Naive thymus-derived CD4-positive, alpha-beta T cell (primary cell): ENCODE results near the gene CBLB. TPM values are rescaled to one million over a fixed set of nuclear protein-coding genes. Genes with fewer than 3 reads are reported as not detected.
"Not testable (repeated sequence)": the region's sequence is repeated elsewhere in the genome, so short reads cannot be mapped to it uniquely, and the experiment has no call there.

ENCODE experiments used
- ATAC-seq: fragments of 150-1000 bp; cut with Tn5 transposase; 2 replicates; pipeline ENCODE4 v1.10.0; 2021; ENCODE audit warnings: mild to moderate bottlenecking, moderate library complexity
- CTCF ChIA-PET: fragments of 350-600 bp; sonication (Branson Sonifier 250); formaldehyde crosslinking; loops from one replicate; lab custom pipeline; 2021; ENCODE audit warnings: antibody characterized with exemption; lab: Charles Lee
- POLR2A ChIA-PET: fragments of 350-600 bp; sonication (Branson Sonifier 250); formaldehyde crosslinking; loops from one replicate; lab custom pipeline; 2021; ENCODE audit warnings: antibody characterized with exemption, inconsistent platforms; lab: Charles Lee
- DNase-seq, 9 donors: peaks; one replicate each; pipeline versions ENCODE4 v3.0.0 to v3.0.0-alpha.2; 2020 to 2022; ENCODE audit warnings: mixed read lengths in 1 of 9
- H3K27ac ChIP-seq: one replicate; pipeline ENCODE4 v1.7.0; 2013; ENCODE audit warnings: mild to moderate bottlenecking, low read depth, low read length, moderate library complexity
- H3K27me3 ChIP-seq, 2 donors: one replicate each; pipeline ENCODE4 v1.7.0; 2013; ENCODE audit warnings: low read length in 2 of 2, mild to moderate bottlenecking in 2 of 2, moderate library complexity in 2 of 2; ENCODE audit not compliant: control insufficient read depth in 2 of 2, insufficient read depth in 2 of 2
- H3K36me3 ChIP-seq, 3 experiments: 1 replicate in 2 of 3; 2 replicates in 1 of 3; pipeline ENCODE4 v1.7.0; 2013; ENCODE audit warnings: low read length in 3 of 3, mild to moderate bottlenecking in 3 of 3, moderate library complexity in 1 of 3; ENCODE audit not compliant: insufficient read depth in 3 of 3, control insufficient read depth in 2 of 3
- H3K4me1 ChIP-seq, 2 donors: one replicate each; pipeline ENCODE4 v1.7.0; 2013; ENCODE audit warnings: low read length in 2 of 2, mild to moderate bottlenecking in 2 of 2, moderate library complexity in 1 of 2; ENCODE audit not compliant: control insufficient read depth in 2 of 2, insufficient read depth in 2 of 2
- H3K4me3 ChIP-seq: 2 replicates; pipeline ENCODE4 v1.7.0; 2013; ENCODE audit warnings: mild to moderate bottlenecking, low read length
- H3K9me3 ChIP-seq, 3 experiments: 1 replicate in 2 of 3; 2 replicates in 1 of 3; pipeline ENCODE4 v1.7.0; 2013; ENCODE audit warnings: low read length in 3 of 3; ENCODE audit not compliant: control insufficient read depth in 2 of 3
- H3K27ac Mint-ChIP-seq, 9 donors: one replicate each; pipeline ENCODE4 v1.8.0; 2020 to 2022; ENCODE audit warnings: mixed read lengths in 9 of 9, mild to moderate bottlenecking in 8 of 9, moderate library complexity in 5 of 9, inconsistent platforms in 2 of 9
- H3K27me3 Mint-ChIP-seq, 5 donors: one replicate each; pipeline ENCODE4 v1.8.0; 2021 to 2022; ENCODE audit warnings: mixed read lengths in 5 of 5, mild to moderate bottlenecking in 1 of 5
- H3K36me3 Mint-ChIP-seq, 5 donors: one replicate each; pipeline ENCODE4 v1.8.0; 2020 to 2022; ENCODE audit warnings: mixed read lengths in 5 of 5, mild to moderate bottlenecking in 3 of 5, inconsistent platforms in 1 of 5
- H3K4me1 Mint-ChIP-seq, 7 donors: one replicate each; pipeline ENCODE4 v1.8.0; 2020 to 2022; ENCODE audit warnings: mixed read lengths in 7 of 7, mild to moderate bottlenecking in 3 of 7, inconsistent platforms in 1 of 7
- H3K4me3 Mint-ChIP-seq, 10 donors: one replicate each; pipeline ENCODE4 v1.8.0; 2020 to 2022; ENCODE audit warnings: mild to moderate bottlenecking in 10 of 10, mixed read lengths in 10 of 10, moderate library complexity in 6 of 10, inconsistent platforms in 2 of 10
- H3K9me3 Mint-ChIP-seq, 11 donors: one replicate each; pipeline ENCODE4 v1.8.0; 2020 to 2022; ENCODE audit warnings: mixed read lengths in 11 of 11, mild to moderate bottlenecking in 4 of 11, inconsistent platforms in 1 of 11, moderate library complexity in 1 of 11
- intact Hi-C, 2 donors: fragments of 100-400 bp; cut with micrococcal nuclease; formaldehyde crosslinking; loops; one replicate each; pipeline ENCODE4 v1.15.1; 2023
- polyA plus RNA-seq, 2 donors: library from polyadenylated mRNA; unstranded; fragments of 300-500 nt; fragmentation: Illumina TruSeq; gene quantifications; one replicate each; pipeline ENCODE4 v1.2.3, GENCODE V29; 2021
- total RNA-seq, 6 experiments: library from RNA in 5 of 6; stranded (reverse) in 5 of 6; gene quantifications; 1 replicate in 5 of 6; 2 replicates in 1 of 6; pipeline ENCODE4 v1.2.3 and lab custom pipeline; 2021 to 2026

Gene CBLB
- total and polyA plus RNA-seq, 7 experiments from 2014 or later: 22.4 to 135 (median 97.8) TPM

DNA sequence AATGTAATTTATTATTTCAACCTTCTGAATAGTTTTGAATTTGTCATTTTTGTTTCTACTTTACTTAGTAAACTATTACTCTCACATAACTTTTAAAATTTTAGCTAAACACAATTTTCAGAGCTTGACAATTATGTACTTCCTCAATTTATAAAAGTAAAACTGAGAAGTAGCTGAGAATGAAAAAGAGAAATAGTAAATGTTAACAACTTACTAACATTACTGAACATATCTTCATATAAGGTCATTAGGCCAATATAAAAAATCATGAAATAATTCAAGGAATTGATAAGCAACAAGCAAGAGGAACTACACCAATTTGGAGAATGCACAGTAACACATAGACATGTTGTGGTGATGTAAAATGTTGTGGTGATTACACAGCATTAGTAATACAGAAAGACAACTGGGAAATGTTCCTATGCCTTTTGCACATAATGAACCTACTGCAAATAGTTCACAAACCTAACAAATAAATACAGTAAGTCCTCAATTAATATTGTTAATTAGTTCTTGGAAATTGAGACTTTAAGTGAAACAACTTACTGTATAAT, 137.9 kb downstream of the CBLB start:
- peak overlapping the region in 1 of 9 donors; percentile 60 for H3K27ac Mint-ChIP-seq
- ChIA-PET CTCF (interaction anchor here (0.6 to 1.1 kb wide), 2 partner anchors 42 to 89 kb away, joined by 3 read pairs; no protein-coding TSS in a partner anchor), POLR2A (no interaction called here)
- intact Hi-C loops: loop anchor here in 1 of 2 donors (2.0 kb wide), 1 partner anchor 16 kb away; no protein-coding TSS in a partner anchor
- H3K4me1 Mint-ChIP-seq: peaks cover 10 to 28% (median 18%) of the 10 kb centered on the region in 7 donors
- no peak overlapping the region for H3K27ac ChIP-seq
- peaks cover 0 to 4% (median 0%) of the 10 kb centered on the region in 3 experiments for H3K9me3 ChIP-seq
- no peak for DNase-seq
- H3K4me3 Mint-ChIP-seq: no peak overlapping the region
- H3K36me3 ChIP-seq: peaks cover 0 to 15% (median 8%) of the 10 kb centered on the region in 3 experiments
- H3K4me1 ChIP-seq: no peaks in the 10 kb centered on the region
- ATAC-seq: no peak
- no peak overlapping the region for H3K4me3 ChIP-seq
- H3K9me3 Mint-ChIP-seq: peaks cover 0 to 18% (median 13%) of the 10 kb centered on the region in 11 donors
- no peaks in the 10 kb centered on the region for H3K27me3 ChIP-seq
- H3K27me3 Mint-ChIP-seq: no peaks in the 10 kb centered on the region
- peaks cover 15 to 64% (median 53%) of the 10 kb centered on the region in 5 donors for H3K36me3 Mint-ChIP-seq

DNA sequence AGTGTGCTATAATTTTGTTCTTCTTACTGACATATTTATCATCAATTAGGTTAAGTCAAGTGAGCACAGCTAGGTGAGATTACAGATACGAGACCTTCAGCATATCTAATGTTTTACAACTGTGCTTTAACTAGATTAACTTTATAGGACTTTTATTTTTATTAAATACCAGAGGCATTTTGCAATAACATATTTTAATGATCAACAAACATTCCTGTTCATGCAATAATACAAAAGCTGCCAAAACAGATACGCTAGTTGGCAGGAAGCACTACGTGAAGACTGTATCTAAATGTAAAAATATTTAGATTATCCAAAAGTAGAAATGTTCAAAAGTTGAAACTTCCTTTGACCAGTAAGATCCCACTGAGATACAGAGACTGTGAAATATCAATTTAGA, 139.1 kb downstream of the CBLB start:
- Histone ChIP-seq H3K27me3 (no peaks in the 10 kb centered on the region), H3K27ac (no peak overlapping the region), H3K36me3 (peaks cover 0 to 15% (median 8%) of the 10 kb centered on the region in 3 experiments), H3K4me1 (no peaks in the 10 kb centered on the region), H3K9me3 (peaks cover 0 to 4% (median 0%) of the 10 kb centered on the region in 3 experiments), H3K4me3 (no peak overlapping the region)
- ChIA-PET POLR2A (no interaction called here), CTCF (interaction anchor here (0.6 to 1.1 kb wide), 2 partner anchors 41 to 878 kb away, joined by 3 read pairs; no protein-coding TSS in a partner anchor)
- no peak overlapping the region for H3K4me3 Mint-ChIP-seq
- ATAC-seq (no peak), DNase-seq (no peak)
- H3K36me3 Mint-ChIP-seq: peaks cover 15 to 67% (median 51%) of the 10 kb centered on the region in 5 donors
- H3K4me1 Mint-ChIP-seq: peaks cover 10 to 28% (median 22%) of the 10 kb centered on the region in 7 donors
- peaks cover 0 to 18% (median 13%) of the 10 kb centered on the region in 11 donors for H3K9me3 Mint-ChIP-seq
- intact Hi-C loops: loop anchor here in 1 of 2 donors (2.0 kb wide), 1 partner anchor 17 kb away; no protein-coding TSS in a partner anchor
- no peaks in the 10 kb centered on the region for H3K27me3 Mint-ChIP-seq
- peak overlapping the region in 1 of 9 donors; percentile 8 for H3K27ac Mint-ChIP-seq

DNA sequence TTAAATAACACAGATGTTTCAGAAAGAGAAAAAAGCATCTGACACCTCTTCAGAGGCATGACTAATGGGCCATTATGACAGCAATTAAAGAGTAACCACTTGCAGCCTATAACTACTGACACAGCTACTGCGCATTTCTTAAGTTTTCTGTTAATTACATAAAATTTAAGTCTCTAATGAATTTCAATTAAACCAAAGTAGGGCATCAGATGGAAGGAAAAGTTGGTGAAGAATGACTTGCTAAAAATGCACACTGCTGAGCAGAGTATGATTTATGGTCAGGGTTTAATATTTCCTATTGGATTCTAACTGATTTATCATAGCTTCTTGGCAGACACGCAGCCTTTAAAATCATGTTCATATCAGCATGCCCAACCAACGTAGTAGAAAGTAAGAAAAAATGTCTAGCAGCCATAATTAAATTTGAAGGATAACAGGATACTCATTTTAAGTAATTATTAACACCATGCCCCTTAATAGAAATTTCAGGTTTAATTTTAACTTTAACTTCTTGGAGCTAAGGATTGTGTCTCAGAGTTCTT, 140.0 kb downstream of the CBLB start:
- Mint-ChIP-seq H3K27me3 (no peaks in the 10 kb centered on the region), H3K9me3 (peaks cover 0 to 17% (median 13%) of the 10 kb centered on the region in 11 donors), H3K36me3 (peaks cover 15 to 69% (median 48%) of the 10 kb centered on the region in 5 donors), H3K27ac (peak overlapping the region in 1 of 9 donors; percentile 5), H3K4me3 (no peak overlapping the region), H3K4me1 (peaks cover 14 to 32% (median 28%) of the 10 kb centered on the region in 7 donors)
- Histone ChIP-seq H3K4me1 (peaks cover 0 to 3% of the 10 kb centered on the region in 2 donors), H3K36me3 (peaks cover 0 to 10% (median 8%) of the 10 kb centered on the region in 3 experiments), H3K4me3 (no peak overlapping the region), H3K27ac (no peak overlapping the region), H3K9me3 (peaks cover 0 to 4% (median 0%) of the 10 kb centered on the region in 3 experiments), H3K27me3 (no peaks in the 10 kb centered on the region)
- intact Hi-C loops: no loop called here
- POLR2A ChIA-PET: no interaction called here
- DNase-seq (no peak), ATAC-seq (no peak)
- CTCF ChIA-PET: interaction anchor here (0.6 kb wide), 1 partner anchor 47 kb away, joined by 3 read pairs; no protein-coding TSS in a partner anchor

DNA sequence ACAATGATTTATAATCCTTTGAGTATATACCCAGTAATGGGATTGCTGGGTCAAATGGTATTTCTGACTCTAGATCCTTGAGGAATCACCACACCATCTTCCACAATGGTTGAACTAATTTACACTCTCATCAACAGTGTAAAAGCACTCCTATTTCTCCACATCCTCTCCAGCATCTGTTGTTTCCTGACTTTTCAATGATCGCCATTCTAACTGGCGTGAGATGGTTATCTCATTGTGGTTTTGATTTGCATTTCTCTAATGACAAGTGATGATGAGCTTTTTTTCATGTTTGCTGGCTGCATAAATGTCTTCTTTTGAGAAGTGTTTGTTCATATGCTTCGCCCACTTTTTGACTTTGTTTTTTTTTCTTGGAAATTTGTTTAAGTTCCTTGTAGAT, 141.8 kb downstream of the CBLB start:
- H3K27me3 ChIP-seq, ATAC-seq, H3K4me1 ChIP-seq, CTCF ChIA-PET, POLR2A ChIA-PET, H3K9me3 ChIP-seq, H3K27ac ChIP-seq, H3K27me3 Mint-ChIP-seq, H3K4me3 ChIP-seq, intact Hi-C loops, H3K36me3 ChIP-seq: not testable (repeated sequence)
- H3K27ac Mint-ChIP-seq: peak overlapping the region in 7 of 9 donors; percentile 15 to 78 (median 25)
- H3K4me1 Mint-ChIP-seq: peaks cover 12 to 45% (median 36%) of the 10 kb centered on the region in 7 donors
- peak overlapping the region in 2 of 10 donors; percentile 8 to 31 for H3K4me3 Mint-ChIP-seq
- peaks cover 0 to 16% (median 13%) of the 10 kb centered on the region in 11 donors for H3K9me3 Mint-ChIP-seq
- peaks cover 15 to 65% (median 42%) of the 10 kb centered on the region in 5 donors for H3K36me3 Mint-ChIP-seq
- DNase-seq: peak in 2 of 9 donors; percentile 13 to 23

DNA sequence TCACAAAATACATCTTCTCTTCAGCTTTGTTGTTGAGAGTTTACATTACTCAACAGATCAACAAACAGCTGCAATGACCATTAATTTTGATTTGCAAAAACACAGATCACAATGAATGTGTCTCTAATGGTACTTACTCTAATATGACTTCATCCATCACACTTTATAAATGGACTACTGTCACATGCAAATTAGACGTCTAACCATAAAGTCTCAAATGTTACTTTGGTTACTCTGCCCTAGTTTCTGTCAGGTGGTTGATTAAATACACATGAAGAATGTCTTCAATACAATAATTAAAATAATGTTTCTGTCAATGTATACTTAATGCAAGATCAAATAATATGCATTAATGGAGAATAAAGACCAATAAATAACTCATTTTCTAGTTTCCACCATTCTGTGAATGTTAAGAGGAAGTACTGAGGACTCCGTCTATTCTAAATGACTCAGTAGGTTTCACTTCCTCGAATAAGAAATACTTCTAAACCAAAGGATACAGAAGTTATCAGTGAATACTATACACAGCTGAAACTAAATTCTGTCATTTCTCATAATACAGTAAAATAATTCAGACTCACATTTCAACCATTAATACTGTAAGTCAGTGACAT, 145.8 kb downstream of the CBLB start:
- Mint-ChIP-seq H3K4me1 (peaks cover 8 to 43% (median 28%) of the 10 kb centered on the region in 7 donors), H3K27ac (peak overlapping the region in 4 of 9 donors; percentile 35 to 75 (median 49)), H3K27me3 (no peaks in the 10 kb centered on the region), H3K36me3 (peaks cover 13 to 67% (median 50%) of the 10 kb centered on the region in 5 donors), H3K9me3 (peaks cover 0 to 17% (median 12%) of the 10 kb centered on the region in 11 donors), H3K4me3 (peak overlapping the region in 2 of 10 donors; percentile 47 to 56)
- ChIA-PET CTCF (no interaction called here), POLR2A (no interaction called here)
- intact Hi-C loops: loop anchor here (2.0 kb wide), 2 partner anchors 14 kb away; no protein-coding TSS in a partner anchor
- H3K9me3 ChIP-seq: peaks cover 0 to 4% (median 0%) of the 10 kb centered on the region in 3 experiments
- DNase-seq (peak in 1 of 9 donors; percentile 10), ATAC-seq (peak; percentile 84)
- no peak overlapping the region for H3K4me3 ChIP-seq
- peaks cover 6% of the 10 kb centered on the region in 2 donors for H3K4me1 ChIP-seq
- no peaks in the 10 kb centered on the region for H3K27me3 ChIP-seq
- no peak overlapping the region for H3K27ac ChIP-seq
- H3K36me3 ChIP-seq: peaks cover 5 to 21% (median 16%) of the 10 kb centered on the region in 3 experiments

DNA sequence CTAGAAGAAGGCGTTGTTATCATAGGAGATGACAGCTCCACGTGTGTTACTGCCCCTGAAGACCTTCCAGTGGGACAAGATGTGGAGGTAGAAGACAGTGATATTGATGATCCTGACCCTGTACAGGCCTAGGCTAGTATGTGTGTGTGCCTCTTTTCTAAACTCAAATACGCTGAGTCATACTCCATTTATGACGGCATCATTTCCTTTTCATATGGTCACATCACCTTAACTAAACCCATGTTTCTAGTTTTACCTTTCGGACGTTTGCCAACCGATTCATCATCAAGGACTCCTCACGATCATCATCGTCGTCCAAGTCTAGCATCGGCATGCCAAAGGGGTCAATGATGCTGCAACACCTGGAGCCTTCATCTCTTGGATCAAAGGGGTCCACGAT, 149.0 kb downstream of the CBLB start:
- ATAC-seq: no peak
- H3K4me3 Mint-ChIP-seq: no peak overlapping the region
- intact Hi-C loops: no loop called here
- peaks cover 0 to 68% (median 57%) of the 10 kb centered on the region in 5 donors for H3K36me3 Mint-ChIP-seq
- Histone ChIP-seq H3K27me3 (no peaks in the 10 kb centered on the region), H3K27ac (no peak overlapping the region), H3K9me3 (no peaks in the 10 kb centered on the region), H3K4me1 (peaks cover 6% of the 10 kb centered on the region in 2 donors), H3K36me3 (peaks cover 5 to 24% (median 20%) of the 10 kb centered on the region in 3 experiments), H3K4me3 (no peak overlapping the region)
- H3K27me3 Mint-ChIP-seq: no peaks in the 10 kb centered on the region
- no peak overlapping the region for H3K27ac Mint-ChIP-seq
- ChIA-PET POLR2A (no interaction called here), CTCF (no interaction called here)
- peaks cover 8 to 39% (median 28%) of the 10 kb centered on the region in 7 donors for H3K4me1 Mint-ChIP-seq
- peaks cover 0 to 3% (median 0%) of the 10 kb centered on the region in 11 donors for H3K9me3 Mint-ChIP-seq
- DNase-seq: no peak
